Lung (tissue), 12 donors: ENCODE results near the gene LCN12. TPM values are rescaled to one million over a fixed set of nuclear protein-coding genes. Genes with fewer than 3 reads are reported as not detected.

Source experiments
- ATAC-seq: fragments of 200-7000 bp; cut with Tn5 transposase; one replicate; pipeline ENCODE4 v1.9.1; 2020; ENCODE audit warnings: moderate number of reproducible peaks; ENCODE audit not compliant: insufficient read depth, low FRiP score
- DNase-seq, 3 donors: peaks; one replicate each; pipeline ENCODE4 v3.0.0-alpha.2; 2013 to 2017
- H3K27ac ChIP-seq, 2 donors: one replicate each; pipeline ENCODE4 v1.5.1; 2013; ENCODE audit warnings: mild to moderate bottlenecking in 2 of 2, moderate library complexity in 2 of 2, control low read depth in 1 of 2, inconsistent platforms in 1 of 2, low read depth in 1 of 2, low read length in 1 of 2
- H3K27me3 ChIP-seq, 3 donors: one replicate each; pipeline ENCODE4 v1.5.1; 2013; ENCODE audit warnings: low read length in 2 of 3; ENCODE audit not compliant: control insufficient read depth in 3 of 3, insufficient read depth in 3 of 3
- H3K36me3 ChIP-seq, 4 donors: one replicate each; pipeline ENCODE4 v1.5.1; 2013; ENCODE audit warnings: low read length in 4 of 4, mild to moderate bottlenecking in 1 of 4, moderate library complexity in 1 of 4; ENCODE audit not compliant: control insufficient read depth in 4 of 4, insufficient read depth in 4 of 4
- H3K4me1 ChIP-seq, 5 donors: one replicate each; pipeline ENCODE4 v1.5.1; 2013; ENCODE audit warnings: low read length in 5 of 5, mild to moderate bottlenecking in 2 of 5, moderate library complexity in 1 of 5; ENCODE audit not compliant: control insufficient read depth in 5 of 5, insufficient read depth in 5 of 5
- H3K4me3 ChIP-seq: one replicate; pipeline ENCODE4 v1.5.1; 2013; ENCODE audit warnings: mild to moderate bottlenecking, control low read depth, moderate library complexity
- H3K9ac ChIP-seq, 2 donors: one replicate each; pipeline ENCODE4 v1.5.1; 2013; ENCODE audit warnings: low read length in 2 of 2, control low read depth in 1 of 2; ENCODE audit not compliant: insufficient read depth in 1 of 2
- H3K9me3 ChIP-seq, 4 donors: one replicate each; pipeline ENCODE4 v1.5.1; 2013; ENCODE audit warnings: low read length in 3 of 4, mild to moderate bottlenecking in 1 of 4, moderate library complexity in 1 of 4; ENCODE audit not compliant: control insufficient read depth in 4 of 4, insufficient read depth in 3 of 4
- WGBS, 2 donors: extraction: QIAGEN DNeasy Blood & Tissue Kit; methylation state at CpG; one replicate each; pipeline ENCODE4 v1.1.7; 2013; 5-methylcytosine and 5-hydroxymethylcytosine counted together
- polyA plus RNA-seq, 2 donors: library from polyadenylated mRNA; stranded (reverse); fragments of 200-250 nt; gene quantifications; one replicate each; pipeline ENCODE4 v1.2.1, GENCODE V29; 2013
- total RNA-seq, 2 donors: library from RNA; depleted of rRNA in 1 of 2; stranded (reverse); fragments of >200 nt in 1 of 2; gene quantifications; one replicate each; pipeline ENCODE4 v1.2.1, GENCODE V29; 2014 to 2021
- TF ChIP-seq, protein P1 (sequence below): IDR thresholded peaks from 2 replicates; pipeline ENCODE4 v1.5.1; 2012; ENCODE audit warnings: mild to moderate bottlenecking; ENCODE audit errors: control extremely low read depth, extremely low read depth
- donor health status: control.
- donor health status: control.
- donor health status: Bipolar disorder and iron deficiency.
- donor health status: healthy.
- donor health status: DM: yes; HTN: yes; CAD: no.

Gene LCN12
- total and polyA plus RNA-seq, 4 donors: 0.35 to 6.3 (median 3.2) TPM

DNA sequence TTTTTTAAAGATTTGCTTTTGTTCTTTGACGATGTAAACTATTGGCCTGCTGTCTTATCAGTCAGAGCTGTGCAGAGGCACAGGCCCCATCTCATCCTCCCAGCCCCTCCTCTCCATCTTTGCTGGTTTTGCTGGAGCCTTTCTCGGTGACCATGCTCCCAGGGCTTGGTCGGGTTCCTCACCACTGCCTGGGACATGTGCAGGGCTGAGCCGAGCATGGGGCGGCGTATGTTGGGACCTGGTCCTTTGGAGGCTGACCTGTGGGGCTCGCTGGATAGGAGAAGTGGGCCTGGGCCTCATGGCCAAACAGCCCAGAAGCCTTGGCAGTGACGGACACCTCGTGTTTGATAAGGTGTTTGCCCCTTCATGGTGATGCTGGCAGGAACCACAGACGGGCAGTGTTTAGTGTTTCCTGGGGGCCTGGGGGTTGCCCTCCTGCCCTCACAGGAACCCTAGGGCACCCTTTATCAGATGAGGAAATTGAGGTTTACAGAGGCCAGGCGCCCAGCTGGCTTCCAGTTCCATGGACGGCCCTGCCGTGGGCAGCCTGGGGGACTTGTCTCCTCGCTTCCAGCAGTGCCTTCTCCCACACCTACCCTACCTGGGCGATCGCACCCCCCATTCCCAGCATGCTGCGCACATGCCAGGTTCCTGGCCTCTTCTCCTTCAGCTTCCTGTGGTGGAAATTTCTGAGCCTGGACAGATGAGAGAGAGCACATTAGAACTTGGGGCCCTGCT lies 38.2 kb upstream of the LCN12 start:
- TF ChIP-seq, protein P1, sequence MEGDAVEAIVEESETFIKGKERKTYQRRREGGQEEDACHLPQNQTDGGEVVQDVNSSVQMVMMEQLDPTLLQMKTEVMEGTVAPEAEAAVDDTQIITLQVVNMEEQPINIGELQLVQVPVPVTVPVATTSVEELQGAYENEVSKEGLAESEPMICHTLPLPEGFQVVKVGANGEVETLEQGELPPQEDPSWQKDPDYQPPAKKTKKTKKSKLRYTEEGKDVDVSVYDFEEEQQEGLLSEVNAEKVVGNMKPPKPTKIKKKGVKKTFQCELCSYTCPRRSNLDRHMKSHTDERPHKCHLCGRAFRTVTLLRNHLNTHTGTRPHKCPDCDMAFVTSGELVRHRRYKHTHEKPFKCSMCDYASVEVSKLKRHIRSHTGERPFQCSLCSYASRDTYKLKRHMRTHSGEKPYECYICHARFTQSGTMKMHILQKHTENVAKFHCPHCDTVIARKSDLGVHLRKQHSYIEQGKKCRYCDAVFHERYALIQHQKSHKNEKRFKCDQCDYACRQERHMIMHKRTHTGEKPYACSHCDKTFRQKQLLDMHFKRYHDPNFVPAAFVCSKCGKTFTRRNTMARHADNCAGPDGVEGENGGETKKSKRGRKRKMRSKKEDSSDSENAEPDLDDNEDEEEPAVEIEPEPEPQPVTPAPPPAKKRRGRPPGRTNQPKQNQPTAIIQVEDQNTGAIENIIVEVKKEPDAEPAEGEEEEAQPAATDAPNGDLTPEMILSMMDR: no peak
- Histone ChIP-seq H3K36me3 (peaks cover 0 to 49% (median 8%) of the 10 kb centered on the region in 4 donors), H3K4me3 (no peak overlapping the region), H3K27me3 (no peaks in the 10 kb centered on the region), H3K9me3 (no peaks in the 10 kb centered on the region), H3K27ac (no peak overlapping the region), H3K4me1 (no peaks in the 10 kb centered on the region), H3K9ac (no peak overlapping the region)
- DNase-seq: no peak
- 78 to 87% methylated on average over 16 to 17 of the region's 17 CpGs for WGBS, 2 donors
- no peak for ATAC-seq

DNA sequence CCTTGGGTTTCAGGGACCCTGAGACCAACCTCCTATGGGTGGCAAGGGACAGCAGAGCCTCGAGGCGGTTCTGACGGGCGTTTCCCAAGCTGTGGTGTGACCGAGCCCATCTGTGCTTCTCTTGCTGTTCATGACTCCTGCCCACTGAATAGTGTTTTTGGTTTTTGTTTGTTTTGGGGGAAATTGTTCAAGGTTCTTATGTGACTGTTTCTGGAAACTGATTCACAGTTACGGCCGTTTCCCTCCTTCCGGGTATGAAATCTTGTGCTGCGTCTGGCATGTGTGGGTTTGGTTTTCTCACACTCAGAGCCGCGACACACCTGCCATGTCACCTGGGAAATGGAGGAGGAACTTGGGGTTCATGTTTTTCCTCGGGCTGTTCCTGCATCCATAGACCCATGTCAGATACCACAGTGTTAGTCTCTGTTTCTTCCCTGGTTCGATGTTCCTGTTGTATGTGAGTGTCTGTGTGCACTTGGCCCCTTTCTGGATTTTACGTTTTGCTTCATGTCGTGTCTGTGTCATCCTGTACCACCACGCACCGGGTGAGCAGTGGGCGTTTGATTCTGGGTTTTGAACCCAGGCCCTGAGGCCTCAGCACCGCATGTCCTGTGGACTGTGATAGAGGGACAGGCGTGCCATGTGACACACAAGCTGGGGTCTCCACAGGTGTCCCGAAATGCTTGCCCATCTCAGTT lies 36.3 kb upstream of the LCN12 start:
- TF ChIP-seq, protein P1: no peak
- no peak for ATAC-seq
- Histone ChIP-seq H3K36me3 (peaks cover 7 to 41% (median 12%) of the 10 kb centered on the region in 4 donors), H3K27ac (no peak overlapping the region), H3K9ac (no peak overlapping the region), H3K27me3 (no peaks in the 10 kb centered on the region), H3K4me1 (no peaks in the 10 kb centered on the region), H3K4me3 (no peak overlapping the region), H3K9me3 (no peaks in the 10 kb centered on the region)
- 91% methylated on average over 21 of the region's 21 CpGs for WGBS, 2 donors
- no peak for DNase-seq

DNA sequence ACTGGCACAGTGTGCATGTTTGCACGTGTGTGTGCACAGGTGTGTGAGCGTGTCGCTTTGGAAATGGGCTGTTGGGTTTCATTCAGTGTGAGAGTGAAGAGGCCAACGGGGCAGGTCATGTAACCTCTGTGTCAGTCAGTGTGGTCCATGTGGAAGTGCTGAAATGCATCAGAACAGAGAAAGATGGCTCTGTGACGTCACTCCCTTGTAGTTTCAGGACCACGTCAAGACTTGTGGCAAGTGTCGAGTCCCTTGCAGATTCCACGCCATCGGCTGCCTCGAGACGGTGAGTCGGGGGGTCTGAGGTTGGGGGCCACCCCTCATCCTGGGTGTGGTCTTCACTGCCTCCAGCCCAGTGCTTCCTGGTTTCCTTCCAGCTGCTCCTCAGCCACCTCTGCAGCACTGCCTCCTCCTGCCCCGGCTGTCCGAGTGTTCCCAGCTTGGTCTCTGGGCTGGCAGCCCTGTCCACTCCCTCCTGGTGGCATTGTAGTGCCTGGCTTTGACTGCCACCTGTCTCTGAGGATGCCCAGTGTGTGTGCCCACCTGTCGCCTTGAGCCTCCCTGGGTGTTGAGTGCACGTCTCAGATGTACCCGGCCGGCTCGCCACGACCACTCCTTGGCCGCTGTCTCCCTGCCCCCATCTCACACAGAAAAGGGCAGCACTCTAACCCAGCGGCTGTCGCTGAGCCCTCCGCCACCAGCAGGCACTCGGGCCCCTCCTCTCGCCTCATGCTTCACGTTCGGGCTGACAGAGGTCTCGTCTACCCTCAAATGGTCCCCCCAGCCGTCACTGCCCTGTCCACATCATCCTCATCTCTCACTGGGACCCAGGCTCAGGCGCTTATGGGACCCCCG lies 35.5 kb upstream of the LCN12 start:
- Histone ChIP-seq H3K4me1 (no peaks in the 10 kb centered on the region), H3K27me3 (no peaks in the 10 kb centered on the region), H3K36me3 (peaks cover 7 to 44% (median 14%) of the 10 kb centered on the region in 4 donors), H3K27ac (no peak overlapping the region), H3K9ac (no peak overlapping the region), H3K4me3 (no peak overlapping the region), H3K9me3 (no peaks in the 10 kb centered on the region)
- WGBS, 2 donors: 92 to 94% methylated on average over 32 of the region's 32 CpGs
- TF ChIP-seq, protein P1: no peak
- no peak for ATAC-seq
- no peak for DNase-seq
